ENCODE results near the gene CACNA1H.
"Not testable (repeated sequence)": the region's sequence is repeated elsewhere in the genome, so short reads cannot be mapped to it uniquely, and the experiment has no call there.

Gene CACNA1H

DNA sequence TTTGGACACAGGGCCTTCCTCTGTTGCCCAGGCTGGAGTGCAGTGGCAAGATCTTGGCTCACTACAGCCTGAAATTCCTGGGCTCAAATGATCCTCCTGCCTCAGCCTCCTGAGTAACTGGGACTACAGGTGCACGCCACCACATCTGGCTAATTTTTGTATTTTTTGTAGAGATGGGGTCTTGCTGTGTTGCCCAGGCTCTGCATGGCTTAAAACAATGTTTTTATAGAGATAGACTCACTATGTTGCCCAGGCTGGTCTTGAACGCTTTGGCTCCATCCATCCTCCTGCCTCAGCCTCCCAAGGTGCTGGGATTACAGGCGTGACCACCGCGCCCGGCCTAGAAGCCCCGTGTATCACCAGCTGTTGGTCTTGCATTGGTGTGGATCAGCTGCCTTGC is 116.5 kb downstream of the CACNA1H start:
- DNase-seq; H3K79me1 ChIP-seq (replicated peaks; ENCODE audit: low read length, poor library complexity, severe bottlenecking); H2AFZ ChIP-seq (ENCODE audit: low read depth, low read length); H3K36me3 ChIP-seq (ENCODE audit: control insufficient read depth in 1 of 2, insufficient read depth in 2 of 2, low read depth in 1 of 2, low read length in 2 of 2); H2BK5ac ChIP-seq (ENCODE audit: low read depth, low read length, poor library complexity, severe bottlenecking); H2BK120ac ChIP-seq (ENCODE audit: low read depth, low read length); H3K27ac ChIP-seq (ENCODE audit: low read length, poor library complexity, severe bottlenecking); H3K4ac ChIP-seq (ENCODE audit: low read depth in 1 of 2, low read length in 2 of 2); H3K4me2 ChIP-seq (ENCODE audit: low read length, poor library complexity, severe bottlenecking); H3K14ac ChIP-seq (ENCODE audit: low read length in 2 of 2); H3K9me3 ChIP-seq (ENCODE audit: control insufficient read depth, low read length); H3K9ac ChIP-seq (ENCODE audit: low read length); H2AK5ac ChIP-seq (ENCODE audit: low read length, severe bottlenecking); H3K18ac ChIP-seq (ENCODE audit: low read depth in 1 of 2, low read length in 2 of 2); H3K23ac ChIP-seq (ENCODE audit: low read length in 2 of 2); H3K4me3 ChIP-seq (ENCODE audit: insufficient read depth in 1 of 2, low read depth in 1 of 2, low read length in 2 of 2); H4K8ac ChIP-seq (ENCODE audit: low read length); H4K91ac ChIP-seq (ENCODE audit: low read length); H2BK15ac ChIP-seq (ENCODE audit: low read depth, poor library complexity, severe bottlenecking); H2BK12ac ChIP-seq (ENCODE audit: low read length in 2 of 2): not testable (repeated sequence)
- Histone ChIP-seq H3K4me1 (ENCODE audit: control insufficient read depth, insufficient read depth, low read depth, low read length) (peaks cover 14% of the 10 kb centered on the region), H3K27me3 (ENCODE audit: control insufficient read depth in 1 of 2, insufficient read depth in 1 of 2, low read length in 2 of 2) (peaks cover 0 to 44% of the 10 kb centered on the region in 2 experiments)
- WGBS = 85% methylated on average over 7 of the region's 7 CpGs

DNA sequence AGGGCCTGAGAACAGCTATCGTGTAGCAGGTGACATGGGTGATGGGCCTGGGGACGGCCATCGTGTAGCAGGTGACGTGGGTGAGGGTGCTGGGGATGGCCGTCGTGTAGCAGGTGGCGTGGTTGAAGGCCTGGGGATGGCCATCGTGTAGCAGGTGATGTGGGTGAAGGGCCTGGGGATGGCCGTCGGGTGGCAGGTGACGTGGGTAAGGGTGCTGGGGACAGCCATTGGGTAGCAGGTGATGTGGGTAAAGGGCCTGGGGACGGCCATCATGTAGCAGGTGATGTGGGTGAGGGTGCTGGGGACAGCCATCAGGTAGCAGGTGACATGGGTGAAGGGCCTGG is 118.4 kb downstream of the CACNA1H start:
- H4K91ac ChIP-seq (ENCODE audit: low read length) = no peak overlapping the region
- H3K27me3 ChIP-seq (ENCODE audit: control insufficient read depth in 1 of 2, insufficient read depth in 1 of 2, low read length in 2 of 2) = peaks cover 0 to 50% of the 10 kb centered on the region in 2 experiments
- no peaks in the 10 kb centered on the region for H3K79me1 ChIP-seq (replicated peaks; ENCODE audit: low read length, poor library complexity, severe bottlenecking)
- H2BK120ac ChIP-seq (ENCODE audit: low read depth, low read length) = no peak overlapping the region
- no peak overlapping the region for H3K4me3 ChIP-seq (ENCODE audit: insufficient read depth in 1 of 2, low read depth in 1 of 2, low read length in 2 of 2)
- H3K36me3 ChIP-seq (ENCODE audit: control insufficient read depth in 1 of 2, insufficient read depth in 2 of 2, low read depth in 1 of 2, low read length in 2 of 2) = no peaks in the 10 kb centered on the region
- no peak overlapping the region for H2AK5ac ChIP-seq (ENCODE audit: low read length, severe bottlenecking)
- H3K4ac ChIP-seq (ENCODE audit: low read depth in 1 of 2, low read length in 2 of 2) = no peak overlapping the region
- H3K4me1 ChIP-seq (ENCODE audit: control insufficient read depth, insufficient read depth, low read depth, low read length) = peaks cover 14% of the 10 kb centered on the region
- H3K14ac ChIP-seq (ENCODE audit: low read length in 2 of 2) = no peak overlapping the region
- no peak overlapping the region for H3K9ac ChIP-seq (ENCODE audit: low read length)
- no peak overlapping the region for H3K23ac ChIP-seq (ENCODE audit: low read length in 2 of 2)
- no peak overlapping the region for H3K18ac ChIP-seq (ENCODE audit: low read depth in 1 of 2, low read length in 2 of 2)
- DNase-seq = no peak
- H3K27ac ChIP-seq (ENCODE audit: low read length, poor library complexity, severe bottlenecking) = no peak overlapping the region
- H3K9me3 ChIP-seq (ENCODE audit: control insufficient read depth, low read length) = no peaks in the 10 kb centered on the region
- no peak overlapping the region for H2BK15ac ChIP-seq (ENCODE audit: low read depth, poor library complexity, severe bottlenecking)
- 87% methylated on average over 12 of the region's 12 CpGs for WGBS
- no peak overlapping the region for H3K4me2 ChIP-seq (ENCODE audit: low read length, poor library complexity, severe bottlenecking)
- H4K8ac ChIP-seq (ENCODE audit: low read length) = no peak overlapping the region
- no peak overlapping the region for H2BK5ac ChIP-seq (ENCODE audit: low read depth, low read length, poor library complexity, severe bottlenecking)
- no peak overlapping the region for H2AFZ ChIP-seq (ENCODE audit: low read depth, low read length)
- H2BK12ac ChIP-seq (ENCODE audit: low read length in 2 of 2) = no peak overlapping the region
